Measurements from ENCODE around the gene FAM228B. TPM values are rescaled to one million over a fixed set of nuclear protein-coding genes. Genes with fewer than 3 reads are reported as not detected.

Gene FAM228B
- total RNA-seq, 1 donor from 2014 or later: 9.7 TPM

DNA sequence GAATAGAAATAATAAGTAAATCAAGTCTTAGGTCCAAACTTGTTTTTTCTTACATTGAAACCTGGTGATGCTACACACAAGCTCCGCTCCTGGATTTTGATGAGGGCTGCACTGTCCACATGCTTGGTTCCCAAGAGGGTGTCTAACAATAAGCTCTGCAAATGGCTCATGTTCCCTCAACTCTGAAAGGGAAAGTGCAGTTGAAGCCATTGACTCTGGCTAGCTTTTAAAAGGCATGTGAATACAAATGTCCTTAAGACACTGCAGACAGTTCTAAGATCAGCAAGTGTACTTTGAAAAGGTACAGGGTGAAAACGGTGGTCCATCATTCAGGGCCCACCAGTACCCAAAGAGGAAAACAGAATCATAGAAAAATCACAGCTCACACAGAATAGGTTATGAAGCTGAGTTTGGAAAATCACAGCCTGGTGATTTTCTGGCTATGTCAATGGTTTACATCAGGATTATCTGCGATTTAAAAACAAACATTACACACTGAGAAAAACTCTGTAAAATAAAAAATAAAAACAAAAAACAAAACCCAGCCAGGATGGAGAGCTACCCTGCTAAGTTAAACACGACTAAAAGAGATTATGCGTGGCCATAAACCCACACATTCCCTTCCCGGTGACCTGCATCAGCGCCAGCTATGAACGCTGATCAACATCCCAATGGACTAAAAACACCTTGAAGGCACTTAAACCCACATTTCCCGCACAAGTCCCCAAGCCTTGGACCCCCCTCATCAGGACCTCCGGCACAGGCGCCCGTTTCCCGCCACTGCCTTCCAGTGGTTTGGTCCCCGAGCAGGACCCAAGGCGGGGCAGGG, 689 bp upstream of the FAM228B start:
- peak overlapping the region; percentile 98 for H2AFZ ChIP-seq (ENCODE audit: low read depth, low read length)
- no peaks in the 10 kb centered on the region for H3K36me3 ChIP-seq (ENCODE audit: insufficient read depth, low read length)
- peaks cover 2% of the 10 kb centered on the region for H3K36me3 Mint-ChIP-seq (ENCODE audit: low read depth, unreplicated experiment)
- peak overlapping the region; percentile 82 for H3K4me3 ChIP-seq (ENCODE audit: insufficient read depth, low read depth, low read length)
- H3K27me3 Mint-ChIP-seq (ENCODE audit: low read depth, unreplicated experiment): no peaks in the 10 kb centered on the region
- peak overlapping the region; percentile 86 for H3K27ac ChIP-seq (ENCODE audit: low read depth, low read length)
- peak overlapping the region; percentile 66 for H3K27ac Mint-ChIP-seq (ENCODE audit: unreplicated experiment)
- peak overlapping the region; percentile 87 for H3K4me3 Mint-ChIP-seq (ENCODE audit: unreplicated experiment)
- DNase-seq (ENCODE audit: low read depth) (no peak), FAIRE-seq (no peak)
- H3K4me1 Mint-ChIP-seq (ENCODE audit: low read depth, unreplicated experiment): peaks cover 7% of the 10 kb centered on the region
- H3K9me3 Mint-ChIP-seq (ENCODE audit: unreplicated experiment): no peaks in the 10 kb centered on the region
- peaks cover 11% of the 10 kb centered on the region for H3K4me1 ChIP-seq (ENCODE audit: insufficient read depth, low read length)
- H3K27me3 ChIP-seq (ENCODE audit: insufficient read depth, low read length): no peaks in the 10 kb centered on the region
- H3K79me2 ChIP-seq (ENCODE audit: insufficient read depth, low read length): peaks cover 5% of the 10 kb centered on the region
- H3K4me2 ChIP-seq (ENCODE audit: low read length): peak overlapping the region; percentile 99
- H4K20me1 ChIP-seq (ENCODE audit: insufficient read depth, low read length): no peaks in the 10 kb centered on the region
- TF ChIP-seq EZH2 (IDR thresholded peaks at IDR 0.05; ENCODE audit: insufficient read depth, low read length): no peak
- TF ChIP-seq, protein P1, sequence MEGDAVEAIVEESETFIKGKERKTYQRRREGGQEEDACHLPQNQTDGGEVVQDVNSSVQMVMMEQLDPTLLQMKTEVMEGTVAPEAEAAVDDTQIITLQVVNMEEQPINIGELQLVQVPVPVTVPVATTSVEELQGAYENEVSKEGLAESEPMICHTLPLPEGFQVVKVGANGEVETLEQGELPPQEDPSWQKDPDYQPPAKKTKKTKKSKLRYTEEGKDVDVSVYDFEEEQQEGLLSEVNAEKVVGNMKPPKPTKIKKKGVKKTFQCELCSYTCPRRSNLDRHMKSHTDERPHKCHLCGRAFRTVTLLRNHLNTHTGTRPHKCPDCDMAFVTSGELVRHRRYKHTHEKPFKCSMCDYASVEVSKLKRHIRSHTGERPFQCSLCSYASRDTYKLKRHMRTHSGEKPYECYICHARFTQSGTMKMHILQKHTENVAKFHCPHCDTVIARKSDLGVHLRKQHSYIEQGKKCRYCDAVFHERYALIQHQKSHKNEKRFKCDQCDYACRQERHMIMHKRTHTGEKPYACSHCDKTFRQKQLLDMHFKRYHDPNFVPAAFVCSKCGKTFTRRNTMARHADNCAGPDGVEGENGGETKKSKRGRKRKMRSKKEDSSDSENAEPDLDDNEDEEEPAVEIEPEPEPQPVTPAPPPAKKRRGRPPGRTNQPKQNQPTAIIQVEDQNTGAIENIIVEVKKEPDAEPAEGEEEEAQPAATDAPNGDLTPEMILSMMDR (IDR thresholded peaks at IDR 0.05; ENCODE audit: insufficient read depth, low read depth, low read length): no peak
- H3K9me3 ChIP-seq (ENCODE audit: insufficient read depth, low read depth, low read length): no peaks in the 10 kb centered on the region
- peak overlapping the region; percentile 93 for H3K9ac ChIP-seq (ENCODE audit: low read length)

DNA sequence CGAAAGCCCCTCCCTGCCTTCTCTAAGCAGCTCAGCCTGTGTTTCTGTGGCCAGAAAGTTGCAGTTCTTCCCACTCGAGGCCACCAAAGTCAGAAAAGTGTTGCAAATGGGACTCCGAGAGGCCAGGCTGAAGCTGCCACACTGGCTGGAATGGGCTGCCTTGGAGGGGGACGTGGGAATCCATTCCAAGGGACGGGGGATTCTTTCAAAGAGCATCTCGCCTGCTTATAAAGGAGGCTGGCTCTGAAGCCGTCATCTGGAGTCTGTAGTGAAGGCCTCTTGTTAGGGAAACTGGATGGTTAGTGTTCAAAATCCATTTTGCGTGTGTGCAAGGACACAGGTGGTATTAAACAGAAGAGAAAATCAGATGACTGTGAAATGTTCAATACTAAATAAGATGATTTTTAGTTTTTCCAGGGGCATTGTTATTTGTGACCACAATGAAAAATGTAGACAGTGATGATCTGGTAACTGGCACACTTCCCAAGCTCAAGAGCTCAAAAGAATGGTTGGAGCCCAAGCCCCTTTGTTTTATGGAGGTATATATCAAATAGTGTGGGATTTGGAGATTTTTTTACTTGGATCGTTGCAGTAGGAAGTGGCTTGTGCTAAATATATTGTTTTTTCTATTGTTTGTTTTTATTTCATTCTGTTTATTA, 782 bp downstream of the FAM228B start:
- Mint-ChIP-seq H3K27ac (ENCODE audit: unreplicated experiment) (peak overlapping the region; percentile 80), H3K36me3 (ENCODE audit: low read depth, unreplicated experiment) (peaks cover 2% of the 10 kb centered on the region), H3K9me3 (ENCODE audit: unreplicated experiment) (no peaks in the 10 kb centered on the region), H3K4me3 (ENCODE audit: unreplicated experiment) (peak overlapping the region; percentile 84), H3K27me3 (ENCODE audit: low read depth, unreplicated experiment) (no peaks in the 10 kb centered on the region), H3K4me1 (ENCODE audit: low read depth, unreplicated experiment) (peaks cover 7% of the 10 kb centered on the region)
- Histone ChIP-seq H3K4me2 (ENCODE audit: low read length) (peak overlapping the region; percentile 99), H3K4me3 (ENCODE audit: insufficient read depth, low read depth, low read length) (peak overlapping the region; percentile 82), H3K27me3 (ENCODE audit: insufficient read depth, low read length) (no peaks in the 10 kb centered on the region), H3K79me2 (ENCODE audit: insufficient read depth, low read length) (peaks cover 5% of the 10 kb centered on the region), H2AFZ (ENCODE audit: low read depth, low read length) (peak overlapping the region; percentile 98), H4K20me1 (ENCODE audit: insufficient read depth, low read length) (no peaks in the 10 kb centered on the region), H3K9me3 (ENCODE audit: insufficient read depth, low read depth, low read length) (no peaks in the 10 kb centered on the region), H3K9ac (ENCODE audit: low read length) (peak overlapping the region; percentile 93), H3K27ac (ENCODE audit: low read depth, low read length) (peak overlapping the region; percentile 86), H3K4me1 (ENCODE audit: insufficient read depth, low read length) (peaks cover 11% of the 10 kb centered on the region), H3K36me3 (ENCODE audit: insufficient read depth, low read length) (no peaks in the 10 kb centered on the region)
- no peak for FAIRE-seq
- peak; percentile 47 for DNase-seq (ENCODE audit: low read depth)
- TF ChIP-seq, protein P1 (IDR thresholded peaks at IDR 0.05; ENCODE audit: insufficient read depth, low read depth, low read length): no peak
- TF ChIP-seq EZH2 (IDR thresholded peaks at IDR 0.05; ENCODE audit: insufficient read depth, low read length): no peak
